ENCODE data around the gene CLTCL1. TPM values are rescaled to one million over a fixed set of nuclear protein-coding genes. Genes with fewer than 3 reads are reported as not detected.

Gene CLTCL1
- total and polyA plus RNA-seq, 9 of the 15 experiments (the other 6 are each of a cell fraction or from before 2014, with no cell fraction given): 1.1 to 11.7 (median 5.0) TPM

GRCh38 chr22:19291218-19291579 lies 320 bp downstream of the CLTCL1 start (continued):
- no peak for TF ChIP-seq ZNF398 (CRISPR knock-in tag; IDR thresholded peaks at IDR 0.05)
- no peak for TF ChIP-seq POLR2A (conservative IDR thresholded peaks at IDR 0.05)
- no peak for TF ChIP-seq CREBBP (IDR thresholded peaks at IDR 0.05; ENCODE audit: low read depth, low read length)
- peak; percentile 50; the same call in 1 of the 2 replicates for TF ChIP-seq TRIM28 (IDR thresholded peaks at IDR 0.05)
- no peak for TF ChIP-seq LCOR (CRISPR knock-in tag; IDR thresholded peaks at IDR 0.05)
- TF ChIP-seq GTF3C2 (IDR thresholded peaks at IDR 0.05; ENCODE audit: borderline replicate concordance, extremely low read depth, insufficient read length): no peak
- TF ChIP-seq ZBTB40 (IDR thresholded peaks at IDR 0.05): peak; percentile 66
- no peak; the same call in 1 of the 2 replicates for TF ChIP-seq ZBTB40 (CRISPR knock-in tag; IDR thresholded peaks at IDR 0.05)
- no peak for TF ChIP-seq ZFP1 (CRISPR knock-in tag; IDR thresholded peaks at IDR 0.05)
- peak in 1 of 2 experiments; percentile 49; a peak in 1 of 4 replicates for TF ChIP-seq HDAC1 (IDR thresholded peaks at IDR 0.05)
